Germinal center (tissue), 1 donor: ENCODE data around the gene RAB22A.
"Not testable (repeated sequence)": the region's sequence is repeated elsewhere in the genome, so short reads cannot be mapped to it uniquely, and the experiment has no call there.

Experiments
- DNase-seq: peaks from one replicate; pipeline ENCODE4 v3.0.0; 2012; ENCODE audit warnings: mixed read lengths, low spot score

Gene RAB22A

DNA sequence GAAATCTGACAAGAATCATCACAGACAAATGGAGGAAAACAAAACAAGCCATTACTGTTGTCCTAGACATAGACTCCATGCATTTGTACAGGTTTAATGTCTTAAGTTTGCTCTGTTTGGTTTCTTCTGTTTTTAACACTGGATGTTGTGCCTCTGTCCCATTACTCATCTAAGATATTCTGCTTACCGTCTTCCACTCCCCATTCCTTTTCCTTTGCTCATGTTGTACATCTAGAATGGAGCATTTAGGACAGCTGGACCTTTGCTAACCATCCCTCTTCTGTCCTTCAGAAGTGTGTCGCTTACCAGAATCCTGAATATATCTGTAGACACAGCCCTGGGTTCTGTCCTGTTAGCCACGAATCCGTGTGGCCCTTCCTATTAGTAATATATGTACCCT is 35.2 kb downstream of the RAB22A start:
- no peak for DNase-seq

DNA sequence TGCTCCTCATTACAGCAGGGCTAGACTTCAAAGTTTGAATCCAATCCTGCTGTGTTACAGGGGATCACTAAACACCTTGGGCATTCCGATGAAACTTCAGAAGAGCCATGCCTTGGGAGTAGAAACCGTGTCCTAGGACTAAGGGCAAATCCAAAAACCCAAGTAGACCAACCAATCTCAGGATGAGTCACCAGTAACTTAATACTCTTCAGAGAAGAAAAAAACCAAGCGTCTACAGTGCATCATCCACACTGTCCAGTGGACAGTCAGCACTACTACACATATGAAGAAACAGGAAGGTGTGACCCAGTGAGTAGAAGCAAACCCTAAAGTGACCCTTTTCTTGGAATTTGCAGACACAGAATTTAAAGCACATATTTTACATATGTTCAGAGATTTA is 40.1 kb downstream of the RAB22A start:
- DNase-seq = no peak

DNA sequence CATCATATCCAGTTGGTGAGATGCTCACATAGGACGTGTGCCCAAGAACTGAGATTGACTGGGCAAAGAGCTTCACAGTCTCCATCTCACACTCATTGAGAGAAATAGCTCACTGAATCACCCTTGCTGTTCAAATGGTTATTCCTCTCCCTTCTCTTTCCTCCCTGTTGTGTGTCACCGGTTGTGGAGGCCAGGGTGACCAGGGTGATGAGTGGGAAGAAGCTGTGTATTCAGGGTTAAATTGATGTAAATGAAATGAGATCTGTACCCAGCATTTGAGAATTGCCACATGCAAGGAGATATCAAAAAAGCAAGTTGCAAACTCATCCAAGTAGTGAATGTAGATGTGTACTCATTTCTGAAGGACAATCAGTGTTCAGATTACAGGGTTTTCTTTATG is 43.0 kb downstream of the RAB22A start:
- DNase-seq = no peak

DNA sequence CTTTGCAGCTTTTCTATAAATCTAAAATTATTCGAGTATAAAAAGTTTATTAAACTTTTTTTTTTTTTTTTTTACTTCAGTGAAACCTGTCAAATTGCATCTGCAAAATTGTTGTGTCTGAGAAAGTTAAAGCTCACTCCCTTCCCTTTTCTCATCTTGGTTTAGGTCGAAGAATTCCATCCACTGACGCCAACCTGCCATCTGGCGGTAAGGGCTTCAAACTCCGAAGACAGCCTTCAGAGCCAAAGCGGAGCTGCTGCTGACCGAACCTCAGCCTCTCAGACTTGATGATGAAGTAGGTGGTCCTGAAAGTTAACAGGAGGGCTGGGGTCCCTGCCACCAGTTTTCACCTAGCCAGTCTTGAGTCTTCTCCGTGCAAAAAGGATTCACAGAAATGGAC is 49.9 kb downstream of the RAB22A start:
- DNase-seq = no peak

DNA sequence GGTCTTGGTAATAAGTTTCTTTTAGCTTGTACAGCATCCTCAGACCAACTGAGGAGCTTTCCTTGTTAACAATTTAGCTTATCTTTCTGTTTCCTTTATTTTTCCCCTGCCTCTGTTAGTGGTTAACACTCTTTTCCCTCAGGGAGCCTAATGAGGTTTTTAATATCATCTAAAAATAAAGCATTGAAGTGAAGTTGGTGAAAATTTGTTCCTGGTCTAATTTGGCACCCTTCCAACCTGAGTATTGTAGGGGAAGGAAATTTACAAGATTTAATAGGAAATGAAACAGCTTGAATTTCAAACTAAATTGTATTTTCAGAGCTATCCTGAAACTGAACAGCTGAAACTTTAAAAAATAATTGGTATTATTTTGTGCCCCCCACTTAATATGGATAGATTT is 51.4 kb downstream of the RAB22A start:
- no peak for DNase-seq

DNA sequence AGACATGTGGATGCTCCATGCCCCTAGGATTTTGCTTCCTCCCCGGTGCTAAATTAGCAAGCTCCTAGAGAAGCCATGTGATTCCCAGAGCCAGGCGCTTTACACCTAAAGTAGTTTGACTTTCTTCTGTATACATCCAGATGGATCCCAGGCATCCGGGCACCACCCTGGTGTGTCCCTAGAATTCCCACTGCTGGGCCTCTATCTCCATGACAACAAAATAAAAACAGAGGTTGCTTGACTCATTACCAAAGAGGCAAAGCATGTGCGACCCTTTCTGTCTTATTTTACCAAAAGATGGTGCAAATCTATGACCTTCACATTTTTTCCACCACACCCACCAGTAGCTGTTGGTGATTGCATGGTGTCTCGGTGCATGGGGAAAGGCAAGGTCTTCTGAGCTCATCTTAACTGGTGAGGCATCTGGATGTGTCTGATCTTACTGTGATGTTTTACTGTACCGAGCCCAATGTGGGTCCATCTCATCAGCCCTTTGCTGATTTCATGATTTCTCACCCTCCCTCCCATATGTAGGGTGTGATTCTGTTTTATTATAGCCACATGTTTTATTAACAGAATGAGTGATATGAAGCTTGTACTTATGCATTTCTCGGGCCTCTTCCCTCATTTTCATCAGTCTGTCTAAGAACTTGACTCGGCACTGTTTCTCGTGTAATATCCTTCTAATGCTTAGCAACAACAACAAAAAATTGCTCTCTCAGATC is 52.1 kb downstream of the RAB22A start:
- DNase-seq = no peak

DNA sequence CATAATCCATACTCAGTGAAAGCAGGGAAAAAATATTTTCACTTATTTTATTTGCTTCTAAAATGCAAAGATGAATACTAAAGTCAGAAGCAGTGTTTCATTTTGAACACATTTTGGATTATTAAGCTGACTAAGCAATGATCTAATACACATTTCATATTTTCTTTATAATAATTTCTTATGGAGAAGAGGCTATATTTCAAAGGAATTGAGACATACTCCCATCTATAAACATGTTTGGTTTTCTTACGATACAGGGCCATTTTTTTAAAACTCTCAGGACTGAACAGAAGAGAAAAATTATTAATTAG is 52.6 kb downstream of the RAB22A start:
- no peak for DNase-seq

DNA sequence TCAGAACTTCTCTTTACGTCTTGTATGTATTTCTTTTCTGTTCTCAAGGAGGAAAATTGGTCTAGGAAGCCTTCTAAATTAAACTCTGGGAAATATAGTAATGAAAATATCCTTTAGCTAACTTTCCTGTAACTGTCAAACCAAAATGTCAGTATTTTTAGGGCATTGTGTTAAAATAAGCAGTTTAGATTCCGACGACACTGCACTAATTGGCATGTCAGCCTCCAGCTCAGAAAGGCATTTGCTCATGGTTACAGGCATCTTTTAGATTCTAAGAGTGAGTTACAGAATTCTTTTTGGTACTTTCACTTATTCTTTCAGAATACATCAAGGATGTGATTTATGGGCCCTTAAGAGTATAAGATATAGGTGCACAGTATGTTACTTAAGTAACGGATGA is 53.5 kb downstream of the RAB22A start:
- DNase-seq = no peak

DNA sequence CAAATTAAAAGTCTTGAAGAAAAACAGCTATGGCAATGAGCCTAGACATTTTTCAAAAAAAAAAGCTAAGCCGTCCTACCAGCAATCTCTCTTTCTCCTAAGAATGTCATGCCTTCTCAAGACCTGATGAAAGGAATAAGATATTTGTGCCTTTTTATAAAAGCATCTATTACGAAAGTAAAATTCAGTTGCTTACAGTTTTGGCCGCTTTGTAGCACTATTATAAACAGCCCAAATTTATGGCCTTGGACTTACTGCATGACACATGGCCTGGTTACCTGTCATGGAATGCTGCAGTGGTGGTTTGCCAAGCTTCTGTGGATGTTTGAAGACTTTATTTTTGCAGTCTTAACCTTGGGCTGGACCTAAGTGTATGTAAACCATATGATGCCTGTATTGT is 57.4 kb downstream of the RAB22A start:
- DNase-seq = no peak

DNA sequence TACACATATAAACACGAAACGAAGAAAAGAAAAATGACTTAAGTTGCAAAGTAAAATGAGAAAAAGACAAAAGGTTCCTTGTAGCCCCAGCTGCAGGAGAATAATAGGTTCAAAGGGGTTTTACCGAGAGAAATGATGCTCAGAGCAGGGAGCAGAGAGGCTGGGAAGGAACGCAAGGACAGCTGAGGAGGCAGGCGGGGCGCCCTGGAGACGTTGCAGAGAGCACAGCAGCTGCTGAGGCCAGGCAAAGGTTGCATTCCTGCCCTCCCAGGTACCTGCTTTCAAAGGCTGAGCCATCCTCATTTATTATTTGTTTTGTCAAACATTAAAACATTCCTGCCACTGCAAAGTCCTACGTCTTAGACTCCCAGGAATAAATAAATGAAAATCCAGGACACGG is 63.3 kb downstream of the RAB22A start:
- DNase-seq = no peak

DNA sequence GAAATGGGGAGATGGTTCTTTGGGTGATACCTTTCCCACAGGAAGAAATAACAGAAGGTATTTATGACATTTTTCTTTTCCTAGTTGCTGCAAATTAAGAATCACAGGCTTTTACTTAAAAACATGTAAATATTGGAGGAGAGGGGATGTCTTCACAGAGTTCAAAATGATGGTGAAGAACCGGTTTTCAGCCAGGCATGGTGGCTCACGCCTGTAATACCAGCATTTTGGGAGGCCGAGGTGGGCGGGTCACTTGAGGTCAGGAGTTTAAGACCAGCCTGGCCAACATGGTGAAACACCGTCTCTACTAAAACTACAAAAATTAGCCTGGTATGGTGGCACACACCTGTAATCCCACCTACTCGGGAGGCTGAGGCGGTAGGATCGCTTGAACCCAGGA is 63.8 kb downstream of the RAB22A start:
- not testable (repeated sequence) for DNase-seq

DNA sequence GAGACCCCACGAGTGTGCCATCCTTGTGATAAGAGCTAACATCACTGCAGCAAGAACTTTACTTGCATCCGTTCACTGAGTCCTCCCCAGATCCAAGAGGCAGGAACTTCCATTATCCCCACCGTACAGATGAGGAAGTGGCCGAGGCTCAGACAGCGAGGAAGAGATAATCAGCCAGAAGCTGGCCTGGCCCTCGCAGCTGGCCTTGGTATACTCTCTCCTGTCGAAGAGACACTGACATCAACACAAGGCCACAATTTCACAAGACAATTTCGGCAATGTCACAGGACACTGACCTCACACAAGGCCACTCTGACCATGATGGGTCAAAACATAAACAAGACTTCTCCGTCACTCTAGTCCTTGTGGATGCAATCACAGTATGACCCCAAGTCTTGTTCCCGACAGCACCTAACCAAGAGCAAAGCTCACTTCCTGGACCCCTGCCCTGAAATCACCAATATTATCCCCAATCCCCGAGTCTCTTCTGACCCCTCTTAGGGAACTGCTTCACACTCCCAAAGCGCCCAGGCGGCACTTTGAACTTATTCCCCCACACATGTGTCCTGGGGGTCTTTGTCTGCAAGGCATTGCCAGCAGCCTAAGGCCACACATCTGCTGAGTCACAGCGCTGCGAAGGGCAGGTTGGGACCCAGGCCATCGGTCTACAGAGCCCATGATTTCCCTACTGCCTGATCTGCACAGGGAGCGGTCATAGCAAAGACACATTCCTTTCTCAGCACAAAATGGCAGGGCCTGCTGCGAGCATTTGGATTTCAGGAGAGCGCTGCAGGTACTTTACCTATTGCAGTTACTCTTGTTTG is 64.7 kb downstream of the RAB22A start:
- no peak for DNase-seq

DNA sequence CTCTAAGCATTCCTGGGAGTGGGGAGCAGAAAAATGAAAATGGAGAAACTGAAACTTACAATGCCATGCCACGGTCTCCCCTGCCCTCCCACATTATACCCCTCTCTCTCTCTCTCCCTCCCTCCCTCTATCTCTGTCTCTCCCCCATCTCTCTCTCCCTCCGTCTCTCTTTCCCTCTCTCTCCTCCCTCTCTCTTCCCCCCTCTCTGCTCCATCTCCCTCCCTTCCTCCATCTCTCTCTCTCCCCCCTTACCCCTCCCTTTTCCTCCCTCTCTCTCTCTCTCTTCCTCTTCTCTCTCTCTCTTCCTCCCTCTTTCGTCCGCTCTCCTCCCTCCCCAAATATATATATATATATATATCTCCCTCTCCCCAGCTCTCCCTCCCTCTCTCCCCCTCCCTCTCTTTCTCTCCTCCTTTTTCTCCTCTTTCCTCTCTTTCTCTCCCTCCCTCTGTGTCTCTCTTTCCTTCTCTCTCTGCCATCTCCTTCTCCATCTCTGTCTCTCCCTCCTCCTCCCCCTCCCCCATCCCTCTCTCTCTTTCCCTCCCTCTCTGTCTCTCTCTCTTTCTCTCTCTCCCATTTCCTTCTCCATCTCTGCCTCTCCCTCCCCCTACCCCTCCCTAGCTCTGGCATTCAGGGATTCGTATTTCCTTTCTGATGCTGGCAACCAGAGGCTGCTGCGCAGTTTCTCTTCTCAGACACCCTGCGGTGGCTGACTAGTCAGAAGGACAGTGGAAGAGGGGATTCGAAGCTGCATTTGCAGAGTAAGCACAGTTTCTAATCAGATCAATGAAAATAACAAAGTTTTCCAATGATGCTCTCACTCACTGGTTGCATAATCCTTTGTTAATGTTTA is 65.6 kb downstream of the RAB22A start:
- no peak for DNase-seq

DNA sequence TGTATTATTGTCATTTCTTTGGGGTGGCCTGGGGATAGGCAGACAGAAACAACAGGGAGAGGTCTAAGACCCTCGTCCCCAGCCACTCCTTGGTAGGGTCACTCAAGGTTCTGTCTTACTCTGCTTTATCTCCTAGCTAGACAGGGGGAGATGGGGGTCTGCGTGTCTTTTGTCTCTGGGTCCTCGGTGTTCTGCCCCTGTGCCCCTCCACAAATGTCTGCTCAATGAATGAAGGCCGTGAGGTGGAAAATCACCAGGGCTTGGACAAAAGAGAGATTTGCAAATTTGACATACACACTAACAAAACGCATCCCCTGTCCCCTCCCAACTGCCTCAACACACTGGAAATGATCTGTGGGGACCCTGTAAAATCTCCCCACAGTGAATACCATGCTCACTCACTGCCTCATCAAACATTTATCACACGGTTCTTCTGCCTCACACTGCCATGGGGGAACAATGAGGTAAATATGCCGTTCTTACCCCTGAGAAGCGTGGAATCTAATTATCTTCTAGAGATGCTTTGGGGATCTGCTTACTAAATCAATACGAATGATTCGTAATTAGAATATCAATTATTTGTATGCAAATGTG is 66.3 kb downstream of the RAB22A start:
- no peak for DNase-seq

DNA sequence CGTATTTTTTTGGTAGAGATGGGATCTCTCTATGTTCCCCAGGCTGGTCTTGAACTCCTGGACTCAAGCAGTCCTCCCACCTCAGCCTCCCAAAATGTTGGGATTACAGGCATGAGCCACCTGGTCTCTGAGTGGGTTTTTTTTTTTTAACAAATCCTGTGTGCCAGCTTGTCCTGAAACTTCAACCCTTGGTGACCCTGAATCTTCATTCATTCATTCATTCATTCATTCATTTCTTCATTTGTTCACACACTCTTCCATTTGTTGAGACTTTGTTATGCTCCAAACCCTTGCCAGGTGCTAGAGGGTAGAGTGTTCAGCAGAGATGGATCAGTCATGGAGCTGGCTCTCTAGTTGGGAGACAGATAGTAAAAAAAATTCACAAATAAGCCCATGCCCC is 67.5 kb downstream of the RAB22A start:
- DNase-seq = no peak

DNA sequence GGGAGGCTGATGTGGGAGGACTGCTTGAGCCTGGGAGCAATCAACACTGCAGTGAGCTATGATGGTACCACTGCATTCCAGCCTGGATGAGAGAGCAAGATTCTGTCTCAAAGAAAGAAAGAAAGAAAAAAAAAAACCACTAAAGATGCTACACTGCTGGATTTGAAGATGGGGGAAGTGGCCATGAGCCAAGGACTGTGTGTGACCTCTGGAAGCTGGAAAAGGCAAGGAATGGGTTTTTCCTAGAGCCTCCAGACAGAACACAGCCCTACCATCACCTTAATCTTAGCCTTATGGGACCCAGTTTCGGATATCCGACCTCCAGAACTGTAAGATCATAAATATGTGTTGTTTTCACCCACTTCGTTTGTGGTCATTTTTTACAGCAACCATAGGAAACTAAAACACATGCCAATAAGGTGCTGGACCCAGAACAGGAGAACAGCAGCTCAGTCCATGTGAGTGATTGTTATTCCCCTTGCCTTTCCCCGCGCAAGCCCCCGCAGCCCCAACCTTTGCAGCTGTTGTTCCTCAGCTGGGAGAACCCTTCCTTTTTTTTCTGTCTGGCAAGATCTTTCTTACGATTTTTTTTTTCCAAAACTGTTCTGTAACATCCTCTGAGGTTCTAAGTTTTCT is 68.4 kb downstream of the RAB22A start:
- no peak for DNase-seq

DNA sequence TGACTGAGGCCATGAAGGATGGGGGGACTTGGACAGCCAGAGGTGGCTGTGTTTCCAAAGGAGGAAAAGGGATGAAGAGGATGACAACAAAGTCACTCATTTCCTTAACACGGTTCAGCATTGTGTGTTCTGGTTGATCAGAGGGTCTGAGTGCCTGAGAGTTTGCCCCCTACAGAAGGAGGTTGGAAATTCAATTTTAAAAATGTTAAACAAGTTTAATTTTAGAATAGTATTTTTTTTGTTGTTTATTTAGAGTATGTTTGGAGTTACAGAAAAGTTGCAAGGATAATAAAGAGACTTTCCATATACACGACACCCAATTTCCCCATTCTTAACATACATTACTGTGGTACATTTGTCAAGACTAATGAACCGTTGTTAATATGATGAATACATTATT is 69.2 kb downstream of the RAB22A start:
- DNase-seq = no peak

DNA sequence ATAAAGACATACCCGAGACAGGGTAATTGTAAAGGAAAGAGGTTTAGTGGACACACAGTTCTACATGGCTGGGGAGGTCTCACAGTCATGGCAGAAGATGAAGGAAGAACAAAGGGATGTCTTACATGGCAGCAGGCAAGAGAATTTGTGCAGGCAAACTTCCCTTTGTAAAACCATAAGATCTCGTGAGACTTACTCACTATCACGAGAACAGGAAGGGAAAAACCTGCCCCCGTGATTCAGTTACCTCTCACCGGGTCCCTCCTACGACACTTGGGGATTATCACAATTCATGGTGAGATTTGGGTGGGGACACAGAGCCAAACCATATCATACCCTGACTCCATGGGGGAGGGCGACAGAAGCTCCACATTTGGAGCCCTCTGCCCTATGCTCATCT is 72.1 kb downstream of the RAB22A start:
- no peak for DNase-seq

DNA sequence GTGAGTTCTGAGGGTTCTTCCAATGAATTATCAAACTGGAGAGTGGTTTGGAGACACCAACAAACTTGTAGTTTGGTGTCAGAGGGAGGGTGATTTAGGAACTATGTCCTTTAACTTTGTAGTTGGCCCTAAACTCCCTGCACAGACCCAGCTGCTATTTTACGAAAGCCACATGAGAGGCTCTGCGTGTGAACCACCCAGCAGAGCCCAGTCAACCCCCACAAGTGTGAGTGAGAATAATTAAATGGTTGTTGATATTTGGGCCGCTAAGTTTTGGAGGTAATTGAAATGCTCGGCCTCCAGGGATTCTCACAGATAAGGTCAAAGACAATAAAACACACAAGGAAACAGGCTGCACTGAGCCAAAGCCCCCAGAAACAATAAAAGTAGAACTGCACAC is 72.6 kb downstream of the RAB22A start:
- no peak for DNase-seq

DNA sequence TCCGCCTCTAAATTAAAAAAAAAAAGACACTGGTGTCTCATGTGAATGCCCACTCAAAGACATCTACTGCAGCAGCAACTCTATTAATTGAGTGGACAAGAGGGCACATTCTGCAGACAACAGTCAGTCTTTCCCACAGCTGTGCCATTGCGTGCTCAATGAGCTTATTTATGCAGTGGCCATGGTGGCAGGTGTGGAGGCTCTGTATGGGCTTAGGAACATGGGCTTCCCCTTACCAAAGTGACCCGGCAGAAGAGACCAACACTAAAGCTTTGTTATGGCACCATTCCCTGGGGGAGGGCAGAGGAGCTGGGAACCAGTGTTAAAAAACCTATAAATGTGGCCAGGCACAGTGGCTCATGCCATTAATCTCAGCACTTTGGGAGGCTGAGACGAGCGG is 75.3 kb downstream of the RAB22A start:
- DNase-seq = no peak

DNA sequence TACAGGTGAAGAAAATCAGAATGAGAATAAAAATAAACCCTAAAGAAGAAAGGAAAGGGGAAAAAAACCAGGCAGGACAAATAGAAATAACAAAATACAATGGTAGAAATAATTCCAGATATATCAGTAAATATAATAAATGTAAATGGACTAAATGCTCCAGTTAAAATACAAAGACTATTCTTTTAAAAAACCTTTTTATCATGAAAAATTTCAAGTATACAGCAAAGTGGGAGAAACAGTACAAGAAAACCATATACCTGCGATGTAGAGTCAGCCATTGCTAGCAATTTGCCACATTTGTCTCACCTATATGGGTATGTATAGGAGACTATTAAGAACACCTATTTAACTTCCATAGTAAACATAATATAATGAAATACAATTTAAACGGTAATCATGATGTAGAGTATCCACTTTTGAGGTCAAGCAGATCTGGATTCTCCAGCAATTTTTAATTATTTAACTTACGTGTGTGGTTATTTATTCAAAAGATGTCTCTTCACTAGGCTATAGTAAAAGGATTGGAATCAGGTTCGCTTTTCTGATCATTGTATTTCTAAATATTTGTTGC is 78.6 kb downstream of the RAB22A start:
- no peak for DNase-seq

DNA sequence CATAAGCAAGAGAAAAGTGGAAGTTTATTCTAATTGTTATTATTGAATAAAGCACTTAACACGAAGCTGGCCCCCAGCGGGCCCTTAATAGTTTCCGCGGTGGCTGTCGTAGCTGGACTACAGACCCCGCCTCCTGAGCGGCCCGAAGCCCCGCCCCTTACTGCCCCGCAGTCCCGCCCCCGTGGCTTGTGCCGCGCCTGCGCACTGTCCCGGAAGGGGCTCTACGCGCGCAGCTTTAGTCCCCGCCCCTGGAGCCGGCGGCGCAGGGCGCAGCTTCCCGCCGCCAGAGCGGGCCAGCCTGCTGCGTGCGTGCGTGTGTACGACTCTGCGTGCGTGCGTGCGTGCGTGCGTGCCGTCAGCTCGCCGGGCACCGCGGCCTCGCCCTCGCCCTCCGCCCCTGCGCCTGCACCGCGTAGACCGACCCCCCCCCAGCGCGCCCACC is 79.4 kb downstream of the RAB22A start, which contains the start of gene VAPB:
Gene VAPB, plus strand, starts transcription at position 348 of the 442 bp plus-strand sequence. CDS start 231 bp downstream, outside the sequence.
- peak; percentile 93 for DNase-seq
